Bronchial epithelial cell (primary cell): ENCODE measurements around the gene SIRT1. TPM values are rescaled to one million over a fixed set of nuclear protein-coding genes. Genes with fewer than 3 reads are reported as not detected.
"Not testable (repeated sequence)": the region's sequence is repeated elsewhere in the genome, so short reads cannot be mapped to it uniquely, and the experiment has no call there.

Source experiments
- DNase-seq: peaks from one replicate; pipeline ENCODE4 v3.0.0-alpha.2; 2010; ENCODE audit warnings: low read depth
- FAIRE-seq: peaks from 2 replicates; lab custom pipeline; 2011; peaks lifted over from hg19 to GRCh38; lab: Jason Lieb, UNC
- H3K27me3 ChIP-seq: 2 replicates; pipeline ENCODE4 v1.5.1; 2011; ENCODE audit warnings: low read length; ENCODE audit not compliant: control insufficient read depth, insufficient read depth
- H3K36me3 ChIP-seq: 2 replicates; pipeline ENCODE4 v1.5.1; 2011; ENCODE audit warnings: low read length; ENCODE audit not compliant: control insufficient read depth, insufficient read depth
- H3K4me3 ChIP-seq: 2 replicates; pipeline ENCODE4 v1.5.1; 2011; ENCODE audit warnings: mild to moderate bottlenecking, low read depth, low read length, control low read depth
- total RNA-seq: library from RNA; depleted of rRNA; stranded (reverse); fragments of >200 nt; gene quantifications from 2 replicates; pipeline ENCODE4 v1.2.1, GENCODE V29; 2014
- TF ChIP-seq, protein P1 (sequence below): IDR thresholded peaks from 2 replicates; pipeline ENCODE4 v1.5.1; 2011; ENCODE audit warnings: mild to moderate bottlenecking, moderate library complexity, low read length, control low read depth, inconsistent platforms; ENCODE audit not compliant: insufficient read depth, severe bottlenecking

SIRT1 gene
- total RNA-seq, 1 donor from 2014 or later = 10.8 TPM

DNA sequence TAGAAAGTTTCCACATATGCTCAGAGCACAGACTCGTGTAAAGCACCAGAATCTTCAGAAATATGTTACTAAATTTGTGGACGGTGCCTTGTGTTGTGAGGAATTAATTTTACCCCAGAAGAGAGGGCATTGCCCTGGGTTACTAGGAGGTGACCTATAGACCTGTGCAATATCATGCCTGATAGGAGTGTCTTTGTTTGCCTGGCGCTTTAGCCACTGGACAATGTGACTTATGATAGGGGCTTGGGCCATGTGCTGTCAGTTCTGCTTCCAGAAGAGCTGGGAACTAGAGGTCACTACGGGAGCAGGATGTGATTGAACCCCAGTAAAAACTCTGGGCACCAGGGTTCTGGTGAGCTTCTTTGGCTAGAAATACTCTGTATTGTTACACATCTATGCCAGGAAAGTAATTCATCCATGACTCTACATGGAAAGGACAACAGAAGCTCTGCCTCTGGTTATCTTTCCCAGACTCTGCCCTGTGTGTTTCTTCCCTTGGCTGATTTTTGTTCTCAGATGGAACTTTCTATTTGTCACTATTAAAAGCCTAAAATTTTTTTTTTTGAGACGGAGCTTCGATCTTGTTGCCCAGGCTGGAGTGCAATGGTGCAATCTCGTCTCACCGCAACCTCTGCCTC lies 75.5 kb downstream of the SIRT1 start:
- TF ChIP-seq, protein P1, sequence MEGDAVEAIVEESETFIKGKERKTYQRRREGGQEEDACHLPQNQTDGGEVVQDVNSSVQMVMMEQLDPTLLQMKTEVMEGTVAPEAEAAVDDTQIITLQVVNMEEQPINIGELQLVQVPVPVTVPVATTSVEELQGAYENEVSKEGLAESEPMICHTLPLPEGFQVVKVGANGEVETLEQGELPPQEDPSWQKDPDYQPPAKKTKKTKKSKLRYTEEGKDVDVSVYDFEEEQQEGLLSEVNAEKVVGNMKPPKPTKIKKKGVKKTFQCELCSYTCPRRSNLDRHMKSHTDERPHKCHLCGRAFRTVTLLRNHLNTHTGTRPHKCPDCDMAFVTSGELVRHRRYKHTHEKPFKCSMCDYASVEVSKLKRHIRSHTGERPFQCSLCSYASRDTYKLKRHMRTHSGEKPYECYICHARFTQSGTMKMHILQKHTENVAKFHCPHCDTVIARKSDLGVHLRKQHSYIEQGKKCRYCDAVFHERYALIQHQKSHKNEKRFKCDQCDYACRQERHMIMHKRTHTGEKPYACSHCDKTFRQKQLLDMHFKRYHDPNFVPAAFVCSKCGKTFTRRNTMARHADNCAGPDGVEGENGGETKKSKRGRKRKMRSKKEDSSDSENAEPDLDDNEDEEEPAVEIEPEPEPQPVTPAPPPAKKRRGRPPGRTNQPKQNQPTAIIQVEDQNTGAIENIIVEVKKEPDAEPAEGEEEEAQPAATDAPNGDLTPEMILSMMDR = no peak
- DNase-seq (no peak), FAIRE-seq (no peak)
- H3K27me3 ChIP-seq = no peaks in the 10 kb centered on the region
- no peak overlapping the region for H3K4me3 ChIP-seq
- H3K36me3 ChIP-seq = peaks cover under 1% of the 10 kb centered on the region

DNA sequence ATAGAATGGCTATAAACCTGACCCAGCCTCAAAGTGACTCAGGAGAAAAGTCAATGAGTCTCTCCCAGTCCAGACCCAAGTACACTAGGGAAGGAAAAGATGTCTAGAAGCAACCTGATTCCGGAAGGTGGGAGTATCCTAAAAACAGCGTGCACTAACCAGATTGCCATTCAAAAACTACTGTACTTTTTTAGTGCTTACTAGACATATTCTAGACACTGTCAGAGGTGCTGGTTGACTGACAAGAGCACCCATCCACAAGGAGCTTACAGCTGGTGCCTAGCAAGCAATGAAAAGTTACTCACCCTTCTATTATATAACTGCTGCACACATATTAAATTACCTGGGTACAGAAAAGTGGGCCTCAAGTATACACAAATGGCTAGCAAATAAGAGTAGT lies 81.0 kb downstream of the SIRT1 start:
- peaks cover 6% of the 10 kb centered on the region for H3K36me3 ChIP-seq
- H3K4me3 ChIP-seq = no peak overlapping the region
- no peak for FAIRE-seq
- TF ChIP-seq, protein P1 = no peak
- no peak for DNase-seq
- no peaks in the 10 kb centered on the region for H3K27me3 ChIP-seq

DNA sequence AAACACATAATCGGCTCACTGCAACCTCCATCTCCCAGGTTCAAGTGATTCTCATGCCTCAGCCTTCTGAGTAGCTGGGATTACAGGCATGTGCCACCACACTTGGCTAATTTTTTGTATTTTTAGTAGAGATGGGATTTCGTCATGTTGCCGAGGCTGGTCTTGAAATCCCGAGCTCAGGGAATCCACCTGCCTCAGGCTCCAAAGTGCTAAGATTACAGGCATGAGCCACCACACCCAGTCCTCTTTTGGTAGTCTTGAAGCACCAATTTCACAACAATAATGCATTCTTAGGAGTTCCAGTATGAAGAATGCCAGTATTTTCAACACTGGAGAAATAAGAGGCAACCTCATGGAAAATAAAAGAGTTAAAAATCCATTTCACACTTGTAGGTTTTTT lies 81.6 kb downstream of the SIRT1 start:
- FAIRE-seq, DNase-seq, H3K4me3 ChIP-seq, H3K36me3 ChIP-seq, H3K27me3 ChIP-seq: not testable (repeated sequence)

Other genes with a start within 250 kb of the SIRT1 start
- gene CTNNA3, start 188.5 kb upstream of the SIRT1 start, total RNA-seq = under 0.01 TPM in 1 of 2 replicates, not detected in the other
- gene DNAJC12, start 46.5 kb upstream of the SIRT1 start, total RNA-seq = 0.26 TPM in 1 of 2 replicates, not detected in the other
- 34.6 and 37.9 TPM in 2 replicates for gene HERC4, start 190.6 kb downstream of the SIRT1 start, total RNA-seq
- not detected in 2 replicates for gene MYPN, start 224.8 kb downstream of the SIRT1 start, total RNA-seq